GM12892 (cell line): Measurements from ENCODE around the gene IRAK2.

ENCODE experiments used
- POLR2A ChIP-seq: IDR thresholded peaks from 2 replicates; pipeline ENCODE4 v1.6.1; 2011; ENCODE audit warnings: low read depth, low read length, control low read depth
- POLR2AphosphoS5 ChIP-seq: IDR thresholded peaks from 2 replicates; pipeline ENCODE4 v1.6.1; 2011; ENCODE audit warnings: low read depth, low read length, control low read depth
- TAF1 ChIP-seq: IDR thresholded peaks from 2 replicates; pipeline ENCODE4 v1.6.1; 2011; ENCODE audit warnings: low read depth, mild to moderate bottlenecking, control low read depth, low read length, borderline replicate concordance

DNA sequence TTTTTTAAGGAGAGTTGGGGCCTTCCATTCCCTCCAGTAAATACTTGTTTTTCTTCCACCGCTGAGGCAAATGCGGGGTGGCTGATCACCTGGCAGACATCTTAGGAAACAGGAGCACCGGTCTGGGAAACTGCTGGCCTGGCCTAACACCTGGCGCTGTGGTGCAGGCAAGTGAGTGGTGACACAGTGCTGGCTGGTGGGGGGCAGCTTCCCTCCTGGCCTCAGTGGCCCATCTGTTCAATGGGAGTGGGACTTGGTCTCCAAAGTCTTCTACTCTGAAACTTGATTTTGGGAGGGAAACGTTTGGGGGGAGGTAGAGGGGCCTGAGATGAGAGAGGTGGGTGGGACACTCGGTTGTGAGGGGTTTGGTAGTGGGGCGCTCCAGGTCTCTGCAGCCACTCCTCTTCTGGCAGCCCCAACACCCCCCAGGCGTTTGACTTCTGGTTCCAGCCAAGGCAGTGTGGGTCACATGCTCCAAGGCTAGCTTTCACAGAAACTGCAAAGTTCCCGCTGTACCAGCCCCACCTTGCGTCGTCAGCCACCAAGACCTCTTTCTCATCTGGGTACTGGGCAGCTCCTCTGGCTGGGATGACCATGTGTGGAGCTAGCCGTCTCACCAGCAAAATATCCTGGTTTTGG is 123.3 kb downstream of the IRAK2 start:
- no peak for TF ChIP-seq POLR2A
- TF ChIP-seq POLR2AphosphoS5, result no peak
- no peak for TF ChIP-seq TAF1
